GM12875 (cell line): ENCODE measurements around the gene CXCR2.
A peak's percentile ranks its signal among the peaks of the same experiment; 100 is the strongest.

Experiments
- H3K4me3 ChIP-seq: one replicate; pipeline ENCODE4 v1.5.1; 2011; ENCODE audit warnings: low read depth, low read length, control low read depth
- TF ChIP-seq, protein P1 (sequence below): IDR thresholded peaks from 2 replicates; pipeline ENCODE4 v1.5.1; 2011; ENCODE audit warnings: low read depth, mild to moderate bottlenecking, control low read depth, inconsistent platforms, low read length, moderate library complexity, borderline replicate concordance; ENCODE audit not compliant: insufficient read depth

Gene CXCR2

DNA sequence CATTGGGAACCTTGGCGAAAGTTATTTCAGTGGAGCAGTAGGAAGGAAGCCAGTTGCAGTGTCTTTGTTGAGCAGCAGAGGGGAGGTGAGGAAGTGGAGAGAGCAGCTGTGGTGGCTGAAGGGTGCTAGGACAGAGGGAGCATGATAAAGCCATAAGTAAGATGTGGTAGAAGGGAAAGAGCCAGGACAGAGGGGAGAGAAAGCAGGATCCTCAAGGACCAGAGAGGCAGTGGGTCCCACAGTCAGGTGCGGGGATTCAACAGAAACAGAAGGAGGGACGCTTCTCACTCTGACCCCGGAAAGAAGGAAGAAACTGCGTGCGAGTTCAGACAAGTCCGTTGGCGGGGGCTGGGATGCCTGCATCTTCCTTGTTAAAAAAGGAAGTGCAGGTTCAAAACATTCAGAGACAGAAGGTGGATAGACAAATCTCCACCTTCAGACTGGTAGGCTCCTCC lies at the start of gene CXCR2:
Gene CXCR2 (plus strand): TSS at position 403 of the 455 bp plus-strand sequence. CDS start 8,774 bp downstream, outside the sequence.
- no peak within 1 kb of the TSS for H3K4me3 ChIP-seq
- TF ChIP-seq, protein P1, sequence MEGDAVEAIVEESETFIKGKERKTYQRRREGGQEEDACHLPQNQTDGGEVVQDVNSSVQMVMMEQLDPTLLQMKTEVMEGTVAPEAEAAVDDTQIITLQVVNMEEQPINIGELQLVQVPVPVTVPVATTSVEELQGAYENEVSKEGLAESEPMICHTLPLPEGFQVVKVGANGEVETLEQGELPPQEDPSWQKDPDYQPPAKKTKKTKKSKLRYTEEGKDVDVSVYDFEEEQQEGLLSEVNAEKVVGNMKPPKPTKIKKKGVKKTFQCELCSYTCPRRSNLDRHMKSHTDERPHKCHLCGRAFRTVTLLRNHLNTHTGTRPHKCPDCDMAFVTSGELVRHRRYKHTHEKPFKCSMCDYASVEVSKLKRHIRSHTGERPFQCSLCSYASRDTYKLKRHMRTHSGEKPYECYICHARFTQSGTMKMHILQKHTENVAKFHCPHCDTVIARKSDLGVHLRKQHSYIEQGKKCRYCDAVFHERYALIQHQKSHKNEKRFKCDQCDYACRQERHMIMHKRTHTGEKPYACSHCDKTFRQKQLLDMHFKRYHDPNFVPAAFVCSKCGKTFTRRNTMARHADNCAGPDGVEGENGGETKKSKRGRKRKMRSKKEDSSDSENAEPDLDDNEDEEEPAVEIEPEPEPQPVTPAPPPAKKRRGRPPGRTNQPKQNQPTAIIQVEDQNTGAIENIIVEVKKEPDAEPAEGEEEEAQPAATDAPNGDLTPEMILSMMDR: 0 out of 2 replicates have a peak, but pooled peaks have one; percentile 5

GRCh38 chr2:218077464-218078216 lies 48.2 kb upstream of the CXCR2 start:
- TF ChIP-seq, protein P1: no peak
- H3K4me3 ChIP-seq: no peak overlapping the region

GRCh38 chr2:218079943-218080913 lies 45.6 kb upstream of the CXCR2 start:
- no peak overlapping the region for H3K4me3 ChIP-seq

GRCh38 chr2:218081063-218081462 lies 44.8 kb upstream of the CXCR2 start:
- TF ChIP-seq, protein P1: no peak
- no peak overlapping the region for H3K4me3 ChIP-seq

More at GRCh38 chr2:218079943-218080913, 45.6 kb upstream of the CXCR2 start:
- TF ChIP-seq, protein P1: no peak

GRCh38 chr2:218081695-218082094 lies 44.1 kb upstream of the CXCR2 start:
- TF ChIP-seq, protein P1: no peak
- H3K4me3 ChIP-seq: no peak overlapping the region

DNA sequence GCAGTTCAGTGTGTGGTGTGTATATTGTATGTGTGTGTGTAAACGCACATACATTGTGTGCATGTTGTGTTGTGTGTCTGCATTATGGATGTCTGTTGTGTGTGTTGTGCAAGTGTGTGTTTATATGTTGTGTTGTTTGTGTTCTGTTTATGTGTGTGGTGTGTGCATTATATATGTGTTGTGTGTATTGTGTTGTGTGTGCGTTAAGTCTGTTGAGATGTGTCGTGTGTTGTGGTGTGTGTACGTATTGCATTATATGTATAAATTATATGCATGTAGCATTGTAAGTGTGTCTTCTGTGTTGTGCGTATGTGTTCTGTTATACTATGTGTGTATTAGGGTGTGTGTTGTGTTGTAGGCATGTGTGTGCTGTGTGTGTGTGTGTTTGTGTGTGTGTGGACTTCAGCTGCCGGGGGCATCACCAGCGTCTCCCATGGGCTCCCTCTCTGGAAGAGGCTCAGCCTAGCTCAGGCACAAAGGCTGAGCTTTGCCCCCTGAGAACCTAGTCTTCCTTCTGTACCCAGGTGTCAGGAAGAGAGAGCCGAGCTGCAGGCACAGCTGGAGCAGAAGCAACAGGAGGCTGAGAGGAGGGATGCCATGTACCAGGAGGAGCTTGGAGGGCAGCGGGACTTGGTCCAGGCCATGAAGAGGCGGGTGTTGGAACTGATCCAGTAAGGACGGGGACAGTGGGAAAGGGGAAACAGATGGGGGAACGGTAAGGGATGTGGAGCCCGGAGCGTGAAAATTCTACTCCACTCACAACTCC lies 43.1 kb upstream of the CXCR2 start:
- TF ChIP-seq, protein P1: no peak

More for the DNA sequence above, 43.1 kb upstream of the CXCR2 start:
- no peak overlapping the region for H3K4me3 ChIP-seq
